Kidney (tissue), 14 donors: Measurements from ENCODE around the gene KCNN3. TPM values are rescaled to one million over a fixed set of nuclear protein-coding genes. Genes with fewer than 3 reads are reported as not detected.

Source experiments
- DNase-seq, 5 donors: peaks; one replicate each; pipeline ENCODE4 v3.0.0-alpha.2; 2013 to 2020
- FAIRE-seq: peaks from 2 replicates; lab custom pipeline; 2012; peaks lifted over from hg19 to GRCh38; lab: Jason Lieb, UNC
- H3K27ac ChIP-seq, 2 donors: one replicate each; pipeline ENCODE4 v1.7.0; 2013; ENCODE audit warnings: low read depth in 2 of 2, low read length in 2 of 2, inconsistent platforms in 1 of 2
- H3K27me3 ChIP-seq: one replicate; pipeline ENCODE4 v1.7.1; 2013; ENCODE audit warnings: low read length, inconsistent platforms; ENCODE audit not compliant: control insufficient read depth, insufficient read depth
- H3K36me3 ChIP-seq, 3 donors: one replicate each; pipeline versions ENCODE4 v1.7.0 to v1.7.1; 2013; ENCODE audit warnings: low read length in 3 of 3, control low read depth in 1 of 3, inconsistent platforms in 1 of 3; ENCODE audit not compliant: insufficient read depth in 3 of 3, control insufficient read depth in 2 of 3
- H3K4me1 ChIP-seq, 3 donors: one replicate each; pipeline versions ENCODE4 v1.7.0 to v1.7.1; 2013; ENCODE audit warnings: low read length in 3 of 3, inconsistent platforms in 1 of 3, low read depth in 1 of 3; ENCODE audit not compliant: control insufficient read depth in 2 of 3, insufficient read depth in 2 of 3
- H3K4me3 ChIP-seq, 3 donors: one replicate each; pipeline versions ENCODE4 v1.7.0 to v1.8.1; 2013; ENCODE audit warnings: low read length in 3 of 3, control low read depth in 1 of 3, inconsistent platforms in 1 of 3
- H3K9ac ChIP-seq, 3 donors: one replicate each; pipeline versions ENCODE4 v1.7.0 to v1.7.1; 2013; ENCODE audit warnings: low read length in 3 of 3, control low read depth in 1 of 3, inconsistent platforms in 1 of 3
- H3K9me3 ChIP-seq, 3 donors: one replicate each; pipeline versions ENCODE4 v1.7.0 to v1.7.1; 2013; ENCODE audit warnings: low read length in 3 of 3, control low read depth in 1 of 3, inconsistent platforms in 1 of 3; ENCODE audit not compliant: control insufficient read depth in 2 of 3, insufficient read depth in 1 of 3
- CTCF ChIP-seq: IDR thresholded peaks from 3 replicates; pipeline ENCODE4 v1.5.1; 2012; ENCODE audit warnings: mild to moderate bottlenecking, moderate library complexity, borderline replicate concordance; ENCODE audit not compliant: insufficient read depth; ENCODE audit errors: extremely low read depth
- intact Hi-C: fragments of 100-400 bp; cut with DNase I; formaldehyde crosslinking; loops from one replicate; pipeline ENCODE4 v1.11.1; 2022
- polyA plus RNA-seq: library from polyadenylated mRNA; stranded (reverse); fragments of 350-450 nt; fragmentation: Illumina TruSeq; extraction: RNeasy Lipid Tissue Mini Kit (QIAGEN cat#74804); gene quantifications from one replicate; pipeline ENCODE4 v1.2.3, GENCODE V29; 2014; ENCODE audit warnings: low read depth, low replicate concordance; ENCODE audit not compliant: insufficient read depth
- total RNA-seq: library from RNA; stranded (reverse); fragmentation: NEBNext Ultra II Directional; extraction: Animal tissue kit (Norgen Biotek cat#: 25700); gene quantifications from one replicate; pipeline ENCODE4 v1.2.1, GENCODE V29; 2021
- donor health status: control.
- donor health status: control.
- donor health status: control.
- donor health status: control.
- donor health status: control.
- donor health status: DM: yes; HTN: yes; CAD: no.
- donor health status: Normal renal cell carcinoma (clear cell type).

KCNN3 gene
- total and polyA plus RNA-seq, 2 donors from 2014 or later = 2.6 to 5.6 TPM

GRCh38 chr1:154799188-154799587, 70.9 kb downstream of the KCNN3 start:
- Histone ChIP-seq H3K4me1 (no peaks in the 10 kb centered on the region), H3K27ac (no peak overlapping the region), H3K36me3 (no peaks in the 10 kb centered on the region), H3K9ac (no peak overlapping the region), H3K4me3 (no peak overlapping the region), H3K9me3 (no peaks in the 10 kb centered on the region), H3K27me3 (no peaks in the 10 kb centered on the region)
- intact Hi-C loops = no loop called here
- FAIRE-seq (no peak), DNase-seq (no peak)
- no peak for TF ChIP-seq CTCF

GRCh38 chr1:154798645-154799044, 71.4 kb downstream of the KCNN3 start:
- Histone ChIP-seq H3K27ac (no peak overlapping the region), H3K4me3 (no peak overlapping the region), H3K9ac (no peak overlapping the region), H3K4me1 (no peaks in the 10 kb centered on the region), H3K36me3 (no peaks in the 10 kb centered on the region), H3K27me3 (no peaks in the 10 kb centered on the region), H3K9me3 (no peaks in the 10 kb centered on the region)
- intact Hi-C loops = no loop called here
- no peak for DNase-seq
- FAIRE-seq = no peak
- TF ChIP-seq CTCF = no peak

- FAIRE-seq = no peak
- Histone ChIP-seq H3K27ac (no peak overlapping the region), H3K4me3 (no peak overlapping the region), H3K9ac (no peak overlapping the region), H3K9me3 (no peaks in the 10 kb centered on the region), H3K4me1 (no peaks in the 10 kb centered on the region), H3K27me3 (no peaks in the 10 kb centered on the region), H3K36me3 (no peaks in the 10 kb centered on the region)
- TF ChIP-seq CTCF = no peak
- intact Hi-C loops = no loop called here
- no peak for DNase-seq
Measured at GRCh38 chr1:154797175-154797574, 72.9 kb downstream of the KCNN3 start.

DNA sequence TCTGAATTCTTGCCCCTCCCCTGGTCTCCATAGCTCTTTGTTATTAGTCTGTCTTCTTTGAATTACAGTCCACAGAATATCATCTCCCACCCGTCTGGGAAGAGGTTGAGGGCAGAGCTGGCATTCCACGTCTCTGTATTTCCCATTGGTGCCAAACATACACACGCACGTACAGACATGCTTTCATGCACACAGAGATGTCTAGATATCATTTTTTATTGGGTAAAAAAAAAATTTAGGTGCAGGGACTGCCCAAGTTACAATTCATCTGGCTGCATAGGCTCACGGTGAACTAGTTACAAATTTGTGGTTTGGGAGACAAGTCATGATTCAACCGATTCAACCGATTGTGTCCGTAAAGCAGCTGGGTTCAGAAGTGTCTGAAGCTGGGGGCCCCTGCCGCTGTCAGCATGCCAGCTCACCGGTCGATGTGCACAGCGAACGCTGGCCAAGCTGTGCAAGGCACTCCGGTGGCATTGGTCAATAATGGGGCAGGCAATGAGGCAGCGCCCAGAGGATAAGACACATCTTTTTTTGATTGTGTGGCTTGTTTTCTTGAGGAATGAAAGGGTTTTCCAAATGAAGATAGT, 73.7 kb downstream of the KCNN3 start:
- no peaks in the 10 kb centered on the region for H3K9me3 ChIP-seq
- H3K27me3 ChIP-seq = no peaks in the 10 kb centered on the region
- H3K9ac ChIP-seq = no peak overlapping the region
- no peak for FAIRE-seq
- no peak overlapping the region for H3K4me3 ChIP-seq
- no peaks in the 10 kb centered on the region for H3K4me1 ChIP-seq
- H3K27ac ChIP-seq = no peak overlapping the region
- peak in 1 of 5 donors; percentile 56 for DNase-seq
- no peaks in the 10 kb centered on the region for H3K36me3 ChIP-seq
- TF ChIP-seq CTCF = no peak
- intact Hi-C loops = no loop called here
